HG03103 (cell line): Measurements from ENCODE around the gene UBALD1.
A peak's percentile ranks its signal among the peaks of the same experiment; 100 is the strongest.

Experiments used
- ATAC-seq: cut with Tn5 transposase; IDR thresholded peaks from one replicate; pipeline ENCODE4 v1.9.1; 2021; ENCODE audit warnings: low read depth; ENCODE audit not compliant: unreplicated experiment

Gene UBALD1

GRCh38 chr16:4616047-4616811 lies 1.5 kb upstream of the UBALD1 start:
- peak; percentile 66 for ATAC-seq

- no peak for ATAC-seq
These were observed 827 bp upstream of the UBALD1 start for GRCh38 chr16:4615384-4616046.

- ATAC-seq, result no peak
These were observed 785 bp downstream of the UBALD1 start for GRCh38 chr16:4613636-4614570.

GRCh38 chr16:4612977-4613635 lies 1.6 kb downstream of the UBALD1 start:
- no peak for ATAC-seq

- no peak for ATAC-seq
These were observed 2.2 kb downstream of the UBALD1 start for GRCh38 chr16:4612474-4612931.

- ATAC-seq, result no peak
These were observed 3.2 kb downstream of the UBALD1 start for GRCh38 chr16:4611337-4612021.

- ATAC-seq, result no peak
These were observed 4.4 kb downstream of the UBALD1 start for GRCh38 chr16:4610011-4611005.

- no peak for ATAC-seq
These were observed 5.3 kb downstream of the UBALD1 start for GRCh38 chr16:4609200-4610010.

- ATAC-seq, result no peak
These were observed 6.0 kb downstream of the UBALD1 start for GRCh38 chr16:4608704-4608980.

- no peak for ATAC-seq
These were observed 6.6 kb downstream of the UBALD1 start for GRCh38 chr16:4607841-4608703.

- no peak for ATAC-seq
These were observed 8.3 kb downstream of the UBALD1 start for GRCh38 chr16:4606354-4606753.

GRCh38 chr16:4604401-4604800 lies 10.3 kb downstream of the UBALD1 start:
- ATAC-seq, result no peak

- ATAC-seq, result no peak
These were observed 11.0 kb downstream of the UBALD1 start for GRCh38 chr16:4603624-4604170.

- ATAC-seq, result no peak
These were observed 12.4 kb downstream of the UBALD1 start for GRCh38 chr16:4602331-4602730.

GRCh38 chr16:4601864-4602186 lies 12.9 kb downstream of the UBALD1 start:
- no peak for ATAC-seq

GRCh38 chr16:4601036-4601863 lies 13.4 kb downstream of the UBALD1 start:
- no peak for ATAC-seq
